GM19240 (cell line): ENCODE results near the gene MPZL2.
A peak's percentile ranks its signal among the peaks of the same experiment; 100 is the strongest.

Source experiments
- DNase-seq: peaks from one replicate; pipeline ENCODE4 v3.0.0; 2011; ENCODE audit warnings: low spot score; ENCODE audit not compliant: insufficient read length

Gene MPZL2

DNA sequence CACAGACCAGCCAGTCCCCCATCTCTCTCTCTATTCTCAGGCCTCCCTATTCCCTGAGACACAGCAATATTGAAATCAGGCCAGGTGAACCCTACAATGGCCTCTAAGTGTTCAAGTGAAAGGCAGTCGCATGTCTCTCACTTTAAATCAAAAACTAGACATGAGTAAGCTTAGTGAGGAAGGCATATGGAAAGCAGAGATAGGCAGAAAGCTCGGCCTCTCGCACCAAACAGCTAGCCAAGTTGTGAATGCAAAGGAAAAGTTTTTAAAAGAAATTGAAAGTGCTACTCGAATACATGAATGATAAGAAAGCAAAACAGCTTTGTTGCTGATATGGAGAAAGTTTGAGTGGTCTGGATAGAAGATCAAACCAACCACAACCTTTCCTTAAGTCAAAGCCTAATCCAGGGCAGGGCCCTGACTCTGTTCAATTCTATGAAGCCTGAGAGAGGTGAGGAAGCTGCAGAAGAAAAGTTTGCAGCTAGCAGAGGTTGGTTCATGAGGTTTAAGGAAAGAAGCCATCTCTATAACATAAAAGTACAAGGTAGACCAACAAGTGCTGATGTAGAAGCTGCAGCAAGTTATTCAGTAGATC is 19.8 kb upstream of the MPZL2 start:
- no peak for DNase-seq

DNA sequence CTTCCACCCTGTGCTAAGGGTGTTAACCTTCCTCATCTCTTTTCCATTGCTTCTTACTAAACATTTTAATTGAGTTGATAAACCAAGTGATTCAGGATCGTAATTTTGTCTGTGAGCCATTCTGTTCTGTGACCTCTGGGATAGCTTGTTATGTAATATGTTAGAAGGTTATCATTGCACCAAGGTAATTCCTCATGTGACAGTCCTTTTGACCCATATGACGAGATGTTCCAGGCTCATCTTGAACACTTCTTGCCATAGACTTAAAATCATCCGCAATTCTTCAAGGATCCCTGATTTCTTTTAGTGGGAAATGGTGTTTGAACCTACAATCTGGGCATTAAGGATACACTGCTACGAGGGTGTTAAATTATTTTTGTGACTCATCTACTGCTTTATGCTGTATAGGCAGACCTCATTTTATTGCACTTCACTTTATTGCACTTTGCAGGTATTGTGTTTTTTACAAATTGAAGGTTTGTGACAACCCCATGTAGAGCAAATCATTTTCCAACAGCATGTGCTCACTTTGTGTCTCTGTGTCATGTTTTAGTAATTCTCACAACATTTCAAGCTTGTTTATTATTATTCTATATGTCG is 19.0 kb upstream of the MPZL2 start:
- no peak for DNase-seq

DNA sequence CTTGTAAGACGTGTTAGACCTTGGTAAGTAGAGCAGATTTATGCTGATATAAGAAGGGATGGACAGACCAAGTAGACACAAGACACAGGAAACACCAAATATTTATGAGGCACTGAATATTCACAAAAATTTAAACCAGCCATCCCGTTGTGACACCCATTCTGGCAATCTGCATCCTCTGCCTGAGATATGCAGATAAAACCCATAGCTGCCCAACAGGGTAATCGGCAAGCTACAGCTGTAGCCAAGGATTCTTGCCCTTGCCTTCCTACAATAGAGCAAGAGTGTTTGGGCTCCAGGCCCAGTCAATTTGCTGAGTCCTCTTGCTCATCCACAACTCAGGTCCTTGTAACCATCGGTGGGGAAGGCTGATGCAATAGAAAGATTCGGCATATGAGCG is 18.5 kb upstream of the MPZL2 start:
- DNase-seq, result no peak

DNA sequence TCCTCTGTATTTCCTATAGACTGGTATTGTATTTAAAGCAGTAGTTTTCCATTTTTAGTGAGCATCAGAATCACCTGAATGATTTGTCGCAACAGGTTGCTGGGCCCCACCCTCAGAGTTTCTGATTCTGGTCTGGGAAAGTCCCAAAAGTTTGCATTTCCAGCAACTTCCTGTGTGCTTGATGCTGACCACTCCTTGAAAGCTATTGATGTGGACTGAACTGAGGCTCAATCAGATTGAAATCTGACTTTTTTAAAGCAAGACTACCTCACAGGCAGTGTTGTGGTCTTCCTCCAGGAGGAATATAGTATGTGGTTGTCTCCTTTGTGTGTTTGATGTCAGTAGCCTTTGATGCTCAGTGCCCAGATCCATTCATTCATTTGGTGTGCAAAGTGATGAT is 17.2 kb upstream of the MPZL2 start:
- no peak for DNase-seq

DNA sequence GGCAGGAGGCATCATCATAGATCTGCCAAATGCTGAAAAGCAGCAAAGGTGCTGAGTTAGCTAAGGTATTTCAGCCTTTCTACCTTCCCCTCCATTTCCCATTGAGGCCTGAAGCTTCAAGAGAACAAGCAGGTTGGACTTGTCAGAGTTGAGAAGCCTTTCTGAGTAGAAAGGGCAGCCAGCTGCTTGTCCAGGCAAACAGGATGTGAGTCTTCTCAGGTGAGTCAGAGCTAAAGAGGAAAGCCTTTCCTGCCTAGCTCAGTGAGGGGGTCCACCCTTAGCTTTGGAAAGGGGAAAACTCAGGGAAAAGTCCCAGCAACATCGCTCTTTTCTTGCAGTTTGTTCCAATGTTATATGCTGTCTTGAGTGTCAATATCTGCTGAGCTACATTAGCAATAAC is 13.2 kb upstream of the MPZL2 start:
- DNase-seq, result no peak

DNA sequence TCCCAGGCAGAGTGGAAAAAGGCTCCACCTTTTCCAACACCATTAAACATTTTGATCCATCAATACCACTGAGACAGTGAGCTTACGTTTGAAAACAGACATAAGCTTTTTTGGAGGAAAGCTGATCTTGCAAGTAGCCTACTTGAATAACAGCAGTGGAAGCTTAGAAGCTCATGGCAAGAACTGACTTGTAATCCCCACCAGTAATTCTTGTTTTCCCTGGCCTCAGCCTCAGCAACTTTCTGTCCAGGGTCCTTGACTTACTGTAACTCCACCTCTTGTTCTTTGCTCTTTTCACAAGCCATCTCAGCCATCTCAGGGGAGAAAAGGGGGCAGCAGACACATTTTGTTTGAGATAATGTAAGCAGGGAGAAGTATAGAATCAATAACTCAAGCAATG is 12.3 kb upstream of the MPZL2 start:
- no peak for DNase-seq

DNA sequence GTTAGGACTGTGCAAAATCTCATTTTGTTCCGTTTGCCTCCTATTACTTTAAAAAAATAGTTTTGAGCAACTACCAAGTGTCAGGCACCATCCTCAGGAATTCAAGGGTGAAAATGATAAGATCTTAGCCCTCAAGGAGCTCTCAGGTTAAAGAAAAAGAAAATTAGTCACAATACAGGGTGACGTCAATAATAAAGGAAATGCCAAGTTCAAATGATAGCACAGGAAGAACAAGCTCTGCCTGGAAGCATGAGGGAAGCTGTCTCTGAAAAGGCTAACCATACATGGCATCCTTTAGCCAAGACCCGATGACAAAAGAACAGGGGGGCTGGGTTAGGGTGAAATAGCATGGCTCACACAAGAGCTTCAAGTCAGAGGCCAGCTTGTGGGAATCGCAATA is 11.1 kb upstream of the MPZL2 start:
- DNase-seq, result no peak

DNA sequence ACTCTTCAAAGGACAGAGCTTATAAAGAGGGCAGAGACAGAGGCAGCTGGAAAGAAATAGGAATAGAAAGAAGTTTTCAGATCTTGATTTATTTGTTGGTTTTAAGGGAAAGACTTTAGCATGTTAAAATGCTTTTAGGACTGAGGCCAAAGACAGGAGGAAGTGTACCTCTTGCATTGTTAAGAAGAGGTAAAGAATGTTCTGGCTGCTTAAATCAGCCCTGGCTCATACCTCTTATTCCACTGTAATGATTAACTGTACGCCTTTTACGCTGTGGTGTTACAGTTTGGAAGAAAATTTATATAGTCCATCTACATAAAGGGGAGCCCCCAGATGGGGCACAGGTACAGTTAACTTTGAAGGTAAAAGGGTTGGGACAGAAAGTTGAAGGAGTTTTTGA is 10.1 kb upstream of the MPZL2 start:
- DNase-seq, result no peak

DNA sequence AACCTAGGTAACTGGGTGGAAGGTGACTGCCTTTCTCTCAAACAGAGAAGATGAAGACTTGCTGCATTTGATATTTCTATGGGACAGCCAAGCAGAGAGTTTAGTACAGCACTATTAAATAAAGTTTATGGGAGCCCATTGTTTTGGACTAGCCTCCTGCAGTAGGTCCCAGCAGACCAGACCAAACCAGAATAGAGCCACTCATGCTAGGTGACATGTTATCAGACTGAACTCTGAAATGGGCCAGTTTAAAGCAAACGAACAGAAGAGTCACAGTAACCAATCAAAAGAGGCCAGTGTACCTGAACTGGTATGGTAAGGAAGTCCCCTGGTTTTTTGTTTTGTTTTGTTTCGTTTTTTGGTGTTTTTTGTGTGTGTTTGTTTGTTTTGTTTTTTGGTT is 7.9 kb upstream of the MPZL2 start:
- DNase-seq, result no peak

DNA sequence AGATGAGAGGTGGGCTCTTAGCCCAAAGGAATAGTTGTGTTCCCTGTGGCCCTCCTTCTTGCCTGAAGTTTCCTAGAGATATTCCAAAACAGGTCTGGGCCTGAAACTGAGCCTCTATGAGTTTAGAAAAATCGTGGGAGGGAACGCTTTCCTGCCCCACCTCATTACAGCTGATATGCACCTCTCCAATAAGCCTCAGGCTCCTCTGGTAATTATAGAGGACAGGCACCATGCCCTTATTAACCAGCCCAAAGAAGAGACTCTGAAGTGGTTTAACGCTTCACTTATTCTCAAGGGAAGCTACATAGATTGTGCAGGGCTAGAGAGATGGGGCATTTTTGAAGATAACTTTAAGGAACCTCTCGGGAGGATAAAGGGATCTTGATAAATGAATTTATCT is 3.4 kb upstream of the MPZL2 start:
- no peak for DNase-seq

DNA sequence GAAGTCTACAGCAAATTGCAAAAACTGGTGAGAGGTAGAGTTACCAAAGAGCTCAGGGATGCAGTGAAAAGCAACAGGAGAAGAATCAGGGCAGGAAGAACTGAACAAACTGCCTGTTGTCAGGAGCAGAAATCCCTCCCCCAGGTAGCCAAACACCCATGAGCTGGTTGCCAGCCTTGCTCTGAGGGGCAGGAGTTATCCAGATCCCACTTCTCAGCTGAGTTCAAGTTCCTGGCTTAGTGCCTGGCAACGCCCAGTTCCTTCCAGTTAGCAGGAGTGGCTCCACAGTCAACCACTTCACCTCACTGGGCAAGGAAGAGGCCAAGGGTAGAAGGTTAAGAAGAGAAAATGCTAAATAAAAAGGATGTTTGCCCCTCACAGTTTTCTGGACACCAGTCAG is 1.9 kb upstream of the MPZL2 start:
- DNase-seq, result no peak

DNA sequence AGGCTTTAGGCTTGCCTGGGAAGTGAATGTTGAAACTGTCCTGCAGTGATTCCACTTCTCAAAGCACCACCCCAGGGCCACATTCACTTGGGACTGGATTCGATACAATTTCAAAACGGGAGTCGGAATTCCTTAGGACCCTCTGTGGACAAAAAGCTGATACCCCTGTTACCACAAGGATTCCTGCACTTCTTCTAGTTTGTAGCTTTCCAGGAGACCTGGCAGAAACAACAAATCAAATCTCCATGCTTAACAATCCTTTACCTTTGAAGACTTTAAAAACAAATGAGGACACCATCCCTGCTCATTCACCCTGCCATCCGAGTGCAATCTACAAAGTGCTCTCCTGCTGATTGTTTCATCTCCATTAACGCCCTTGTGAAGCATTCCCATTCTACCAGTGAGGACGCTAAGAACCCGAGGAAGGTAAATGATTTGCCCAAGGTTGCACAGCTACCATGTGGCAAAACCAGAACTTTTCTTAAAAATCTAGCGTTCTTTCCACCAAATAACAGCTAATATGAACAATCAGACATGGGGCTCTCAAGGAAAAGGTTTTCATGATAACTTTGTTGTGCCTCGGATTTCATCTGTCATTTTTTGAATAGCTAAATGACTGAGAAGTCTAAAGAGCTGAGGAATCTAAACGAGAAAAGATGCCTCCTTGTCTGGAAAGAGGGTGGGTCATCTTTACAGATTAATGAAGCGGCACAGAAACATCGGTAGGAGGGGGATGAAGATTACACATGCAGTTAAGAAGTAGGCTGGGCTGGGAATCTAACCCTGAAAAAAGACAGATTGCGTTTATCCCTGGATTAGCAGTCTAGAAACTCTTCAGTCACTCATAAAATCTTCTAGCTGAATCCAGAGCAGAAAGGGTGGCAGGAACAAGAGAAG is 720 bp upstream of the MPZL2 start:
- DNase-seq, result no peak

DNA sequence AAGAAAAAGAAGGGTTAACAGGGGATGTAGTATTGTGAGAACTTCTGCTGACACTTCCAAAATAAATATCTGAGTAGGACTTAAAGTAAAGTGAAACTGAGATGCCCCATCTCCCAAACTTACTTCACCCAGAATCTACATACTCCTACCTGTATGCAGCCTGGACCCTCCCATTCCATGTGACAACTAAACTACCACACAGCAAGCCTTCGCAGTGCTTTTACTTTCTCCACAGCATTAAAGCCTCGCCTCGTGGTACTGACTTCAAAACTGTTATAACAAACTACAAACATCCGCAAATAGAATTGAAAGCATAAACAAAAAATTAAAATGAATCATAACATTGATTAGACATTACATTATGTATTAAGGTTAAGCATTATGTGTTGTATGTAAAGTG is 985 bp downstream of the MPZL2 start:
- DNase-seq, result no peak

DNA sequence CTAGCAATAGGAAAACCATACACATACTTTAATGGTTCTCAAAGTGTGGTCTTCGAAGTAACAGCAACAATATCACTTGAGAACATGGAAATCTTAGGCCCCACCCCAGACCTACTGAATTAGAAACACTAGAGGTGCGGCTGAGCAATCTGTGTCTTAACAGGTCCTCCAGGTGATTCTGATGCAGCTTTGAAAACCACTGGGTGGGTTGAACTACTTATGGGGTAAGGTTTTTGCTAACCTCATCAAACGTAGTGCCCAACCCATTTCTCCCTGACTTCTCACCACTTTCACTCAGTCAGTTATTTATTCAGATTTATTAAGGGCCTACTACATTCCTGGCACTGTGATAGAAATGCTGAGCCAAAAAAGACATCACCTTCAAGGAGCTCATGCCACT is 3.7 kb downstream of the MPZL2 start:
- no peak for DNase-seq

DNA sequence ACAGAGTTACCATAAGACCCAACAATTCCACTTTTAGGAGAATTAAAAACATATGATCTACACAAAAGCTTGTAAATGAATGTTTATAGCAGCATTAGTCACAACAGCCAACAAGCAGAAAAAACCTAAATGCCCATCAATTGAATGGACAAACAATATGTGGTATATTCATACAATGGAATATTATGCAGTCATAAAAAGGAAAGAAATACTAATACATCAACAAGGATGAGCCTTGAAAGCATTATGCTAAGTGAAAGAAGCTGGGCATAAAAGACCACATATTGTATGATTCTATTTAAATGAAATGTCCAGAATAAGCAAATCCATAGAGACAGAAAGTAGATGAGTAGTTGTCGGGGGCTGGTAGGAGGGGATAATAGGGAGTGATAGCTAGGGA is 5.0 kb downstream of the MPZL2 start:
- no peak for DNase-seq

DNA sequence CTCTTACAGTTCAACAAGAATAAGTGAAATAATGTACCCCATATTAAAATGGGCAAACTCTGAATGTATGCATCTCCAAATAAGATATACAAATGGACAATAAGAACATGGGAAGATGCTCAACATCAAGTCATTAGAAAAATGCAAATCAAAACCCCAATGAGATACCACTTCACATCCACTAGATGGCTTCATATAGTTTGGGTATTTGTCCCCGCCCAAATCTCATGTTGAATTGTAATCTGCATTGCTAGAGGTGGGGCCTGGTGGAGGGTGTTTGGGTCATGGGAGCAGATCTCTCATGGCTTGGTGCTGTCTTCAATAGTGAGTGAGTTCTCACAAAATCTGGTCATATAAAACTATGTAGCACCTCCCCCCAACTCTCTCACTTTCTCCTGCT is 5.7 kb downstream of the MPZL2 start:
- DNase-seq, result no peak

DNA sequence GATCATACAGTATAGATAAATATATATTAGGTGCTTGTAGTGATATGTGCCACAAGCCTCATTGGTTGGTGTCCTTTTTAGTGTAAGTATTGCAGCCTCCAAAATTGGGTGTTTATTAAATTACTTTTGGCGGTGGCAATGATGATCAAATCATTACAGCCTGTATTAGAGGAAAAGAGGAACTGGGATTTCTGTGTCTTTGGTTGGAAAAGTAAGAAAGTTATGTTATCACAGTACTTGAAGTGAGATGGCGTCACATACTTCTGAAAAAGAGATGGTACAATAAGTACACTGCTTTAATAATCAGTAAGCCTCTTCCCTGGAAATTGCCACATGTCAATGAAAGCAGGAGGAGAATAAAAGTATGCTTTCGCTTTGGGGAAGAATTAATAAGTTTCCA is 11.4 kb downstream of the MPZL2 start:
- no peak for DNase-seq

DNA sequence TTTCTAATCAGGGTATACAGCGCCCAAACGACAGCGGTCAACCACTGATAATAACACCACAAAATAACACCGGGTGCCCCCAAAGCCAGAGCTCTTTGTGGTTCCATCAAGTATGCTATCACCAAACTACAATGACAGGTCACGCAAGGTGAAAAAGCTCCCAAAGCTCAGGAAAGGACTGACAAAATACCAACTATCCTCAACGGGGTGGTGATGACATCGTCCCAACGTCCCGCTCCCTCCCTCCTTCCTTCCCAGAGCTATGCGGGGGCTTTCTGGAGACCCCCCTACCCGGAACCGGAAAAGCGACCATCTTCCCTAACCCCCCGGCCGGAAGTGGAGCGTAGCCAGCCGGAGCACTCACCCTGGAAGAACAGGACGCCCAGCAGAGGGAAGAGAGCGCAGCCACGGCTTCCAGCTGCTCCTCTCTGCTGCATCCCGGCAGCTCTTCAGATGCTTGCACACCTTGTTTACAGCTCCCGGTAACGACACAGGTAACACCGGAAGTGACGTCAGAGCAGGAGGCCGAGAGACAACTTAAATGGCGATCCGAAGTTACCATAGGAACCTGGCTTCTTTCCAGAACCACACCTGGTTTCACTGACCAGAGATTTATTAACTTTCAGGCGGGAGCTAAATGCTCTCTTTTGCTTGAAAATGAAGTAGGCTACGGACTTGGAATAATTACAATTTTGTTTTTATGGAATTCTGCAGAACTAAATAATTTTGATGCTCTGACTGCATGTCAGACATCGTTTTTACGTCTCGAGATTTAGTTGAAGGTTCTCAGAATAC is 12.0 kb downstream of the MPZL2 start, which contains the start of gene MPZL3:
TSS of gene MPZL3 (minus strand) at position 508 of the 795 bp plus-strand sequence. CDS start at position 437, 71 bp downstream.
- DNase-seq, result peak; percentile 71

DNA sequence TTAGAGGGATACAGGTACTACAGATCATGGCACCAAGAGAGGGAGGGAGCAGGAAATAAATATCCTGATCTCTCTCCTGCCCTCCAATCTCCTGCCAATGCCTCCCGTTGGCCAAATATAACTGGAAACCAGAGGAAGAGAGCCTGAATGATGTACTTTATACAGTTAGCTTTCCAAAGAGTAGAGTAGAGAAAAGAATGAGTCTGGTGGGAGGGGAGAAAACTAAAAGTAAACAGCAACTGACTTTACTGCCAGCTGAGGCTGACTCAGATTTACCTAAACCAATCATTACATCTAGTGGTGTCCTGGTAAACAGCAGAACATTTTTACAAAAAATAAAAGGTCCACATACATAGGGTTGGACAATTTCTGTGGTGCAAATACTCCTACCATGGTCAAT is 17.1 kb downstream of the MPZL2 start:
- DNase-seq, result no peak

DNA sequence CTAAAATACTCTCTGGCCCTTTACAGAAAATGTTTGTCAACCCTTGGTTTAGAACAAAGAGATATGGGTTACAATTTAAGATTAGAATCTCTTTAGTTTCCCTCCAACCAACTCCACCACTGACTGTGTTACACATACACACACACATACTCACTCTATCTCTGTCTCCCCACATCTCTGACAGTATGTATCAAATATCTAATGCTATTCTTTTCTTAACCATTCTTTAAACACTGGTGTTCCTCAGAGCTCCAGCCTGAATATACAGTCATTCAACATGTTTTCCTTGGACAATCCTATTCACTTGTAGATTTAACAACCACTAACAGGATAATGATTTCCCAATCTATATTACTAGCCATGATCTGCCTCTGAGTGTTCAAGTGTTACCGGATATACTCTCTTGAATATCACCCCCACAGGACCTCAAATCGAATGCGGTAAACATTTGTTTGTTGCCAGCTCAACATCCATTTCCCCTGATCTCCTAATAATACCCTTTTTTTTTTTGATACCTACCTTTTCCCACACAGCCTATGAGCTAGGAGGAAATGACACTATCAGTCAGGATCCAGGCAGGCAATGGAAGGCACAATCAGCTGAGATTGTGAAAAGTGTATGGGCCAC is 18.0 kb downstream of the MPZL2 start:
- no peak for DNase-seq

DNA sequence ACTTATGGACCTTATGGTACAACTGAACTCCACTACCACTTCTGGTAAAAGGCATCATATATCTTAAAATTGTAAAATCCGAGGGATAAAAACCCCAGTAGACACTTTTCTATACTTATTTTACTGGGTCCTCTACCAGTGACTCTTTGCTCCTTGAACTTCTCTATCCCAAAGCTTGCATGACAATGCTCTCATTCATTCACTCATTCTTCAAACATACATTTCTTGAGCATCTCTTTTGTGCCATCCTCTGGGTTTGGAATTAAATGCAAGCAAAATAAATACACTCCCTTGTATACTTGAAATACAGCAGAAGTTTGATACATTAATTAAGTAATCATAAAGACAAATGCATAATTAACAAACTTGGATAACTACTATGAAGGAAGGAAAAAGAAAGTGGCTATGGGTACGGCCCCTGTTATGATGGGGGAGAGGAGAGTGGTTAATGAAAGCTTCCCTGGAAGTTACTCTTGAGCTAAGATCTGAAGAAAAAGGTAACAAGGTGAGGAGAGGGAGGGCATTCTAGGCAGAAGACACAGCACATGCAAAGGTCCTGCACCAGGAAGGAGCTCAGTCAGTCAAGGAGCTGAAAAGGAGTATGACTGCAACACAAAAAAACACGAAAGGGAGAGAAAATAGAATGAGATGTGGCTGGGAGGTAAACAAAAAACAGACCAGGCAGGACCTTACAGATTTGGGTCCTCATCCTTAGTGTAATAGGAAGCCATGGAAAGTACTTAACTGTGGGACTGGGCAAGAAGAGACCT is 19.9 kb downstream of the MPZL2 start:
- DNase-seq, result no peak
